GM18909 (cell line): ENCODE results near the gene SMO.
"Not testable (repeated sequence)": the region's sequence is repeated elsewhere in the genome, so short reads cannot be mapped to it uniquely, and the experiment has no call there.

Experiments used
- ATAC-seq: cut with Tn5 transposase; IDR thresholded peaks from one replicate; pipeline ENCODE4 v1.9.1; 2021; ENCODE audit warnings: mild to moderate bottlenecking; ENCODE audit not compliant: unreplicated experiment, poor library complexity

Gene SMO

DNA sequence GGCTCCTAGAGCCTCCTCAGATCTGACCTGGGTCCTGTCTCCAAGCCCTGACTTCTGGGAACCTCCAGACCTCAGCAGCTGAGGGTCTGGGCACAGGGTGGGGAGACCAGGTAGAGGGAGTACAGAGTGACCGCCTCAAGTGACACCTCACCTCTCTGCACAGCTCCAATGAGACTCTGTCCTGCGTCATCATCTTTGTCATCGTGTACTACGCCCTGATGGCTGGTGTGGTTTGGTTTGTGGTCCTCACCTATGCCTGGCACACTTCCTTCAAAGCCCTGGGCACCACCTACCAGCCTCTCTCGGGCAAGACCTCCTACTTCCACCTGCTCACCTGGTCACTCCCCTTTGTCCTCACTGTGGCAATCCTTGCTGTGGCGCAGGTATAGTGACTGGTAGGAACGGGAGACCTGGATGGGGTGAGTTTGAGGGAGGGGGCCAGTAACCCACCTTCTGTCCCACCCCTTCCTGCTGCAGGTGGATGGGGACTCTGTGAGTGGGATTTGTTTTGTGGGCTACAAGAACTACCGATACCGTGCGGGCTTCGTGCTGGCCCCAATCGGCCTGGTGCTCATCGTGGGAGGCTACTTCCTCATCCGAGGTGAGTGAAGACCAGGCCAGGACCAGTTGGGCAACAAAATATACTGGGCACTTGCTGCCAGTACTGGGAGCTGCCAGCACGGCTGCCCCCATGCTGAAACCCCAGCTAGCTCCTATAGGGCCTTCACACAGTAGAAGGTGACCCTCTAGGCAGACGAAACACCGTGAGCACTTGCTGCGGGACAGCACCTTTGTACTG lies 17.8 kb downstream of the SMO start:
- no peak for ATAC-seq

DNA sequence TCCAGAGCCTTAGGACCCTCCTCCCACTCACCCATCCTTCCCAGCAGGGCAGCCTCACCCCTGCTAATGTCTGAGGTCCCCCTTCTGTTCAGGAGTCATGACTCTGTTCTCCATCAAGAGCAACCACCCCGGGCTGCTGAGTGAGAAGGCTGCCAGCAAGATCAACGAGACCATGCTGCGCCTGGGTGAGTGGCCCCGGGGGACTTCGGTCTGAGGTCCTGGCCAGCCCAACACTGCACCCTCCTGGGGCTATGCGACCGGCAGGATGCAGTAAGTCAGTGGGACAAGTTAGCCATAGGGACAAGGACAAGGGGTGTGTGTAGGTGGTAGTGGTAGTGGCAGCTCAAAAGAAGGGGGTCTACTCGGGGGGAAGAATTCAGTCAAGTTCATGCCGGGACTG lies 20.2 kb downstream of the SMO start:
- ATAC-seq = no peak

GRCh38 chr7:129209067-129209926 lies 20.9 kb downstream of the SMO start:
- ATAC-seq = no peak

- ATAC-seq = peak; percentile 68
Observed at GRCh38 chr7:129210256-129210988, 22.0 kb downstream of the SMO start.

DNA sequence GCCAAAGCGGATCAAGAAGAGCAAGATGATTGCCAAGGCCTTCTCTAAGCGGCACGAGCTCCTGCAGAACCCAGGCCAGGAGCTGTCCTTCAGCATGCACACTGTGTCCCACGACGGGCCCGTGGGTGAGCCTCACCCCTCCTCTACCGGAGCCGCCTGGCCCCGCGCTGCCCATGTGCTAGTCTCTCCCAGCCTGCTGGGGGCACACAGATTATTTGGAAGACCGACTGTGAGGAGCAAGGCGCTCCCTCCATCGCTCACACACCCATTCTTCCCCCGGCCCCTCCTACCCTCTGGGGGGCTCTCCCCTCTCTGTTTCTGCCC lies 22.5 kb downstream of the SMO start:
- no peak for ATAC-seq

DNA sequence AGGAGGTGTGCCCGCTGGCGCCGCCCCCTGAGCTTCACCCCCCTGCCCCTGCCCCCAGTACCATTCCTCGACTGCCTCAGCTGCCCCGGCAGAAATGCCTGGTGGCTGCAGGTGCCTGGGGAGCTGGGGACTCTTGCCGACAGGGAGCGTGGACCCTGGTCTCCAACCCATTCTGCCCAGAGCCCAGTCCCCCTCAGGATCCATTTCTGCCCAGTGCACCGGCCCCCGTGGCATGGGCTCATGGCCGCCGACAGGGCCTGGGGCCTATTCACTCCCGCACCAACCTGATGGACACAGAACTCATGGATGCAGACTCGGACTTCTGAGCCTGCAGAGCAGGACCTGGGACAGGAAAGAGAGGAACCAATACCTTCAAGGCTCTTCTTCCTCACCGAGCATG lies 23.7 kb downstream of the SMO start:
- no peak for ATAC-seq

DNA sequence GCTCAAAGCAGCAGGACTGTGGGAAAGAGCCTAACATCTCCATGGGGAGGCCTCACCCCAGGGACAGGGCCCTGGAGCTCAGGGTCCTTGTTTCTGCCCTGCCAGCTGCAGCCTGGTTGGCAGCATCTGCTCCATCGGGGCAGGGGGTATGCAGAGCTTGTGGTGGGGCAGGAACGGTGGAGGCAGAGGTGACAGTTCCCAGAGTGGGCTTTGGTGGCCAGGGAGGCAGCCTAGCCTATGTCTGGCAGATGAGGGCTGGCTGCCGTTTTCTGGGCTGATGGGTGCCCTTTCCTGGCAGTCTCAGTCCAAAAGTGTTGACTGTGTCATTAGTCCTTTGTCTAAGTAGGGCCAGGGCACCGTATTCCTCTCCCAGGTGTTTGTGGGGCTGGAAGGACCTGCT lies 24.2 kb downstream of the SMO start:
- ATAC-seq = no peak

DNA sequence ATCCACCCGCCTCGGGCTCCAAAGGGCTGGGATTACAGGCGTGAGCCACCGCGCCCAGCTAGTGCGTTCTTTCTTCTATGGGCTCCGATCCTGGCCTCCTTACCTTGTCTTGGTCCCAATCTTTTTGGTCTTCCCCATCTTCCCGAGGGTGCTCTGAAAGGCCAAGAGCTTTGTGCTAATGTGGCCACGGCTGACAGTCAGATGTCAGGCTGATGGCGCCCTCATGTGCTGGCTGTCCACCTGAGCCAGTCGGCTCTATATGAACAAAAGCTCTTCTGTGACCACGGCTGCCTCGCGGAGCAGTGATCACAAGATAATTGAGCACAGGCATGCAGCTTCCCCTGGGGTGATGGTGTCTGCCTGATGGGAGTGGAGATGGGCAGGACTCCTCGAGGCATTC lies 25.4 kb downstream of the SMO start:
- ATAC-seq = no peak

- not testable (repeated sequence) for ATAC-seq
Observed at GRCh38 chr7:129215691-129216090, 27.3 kb downstream of the SMO start.

DNA sequence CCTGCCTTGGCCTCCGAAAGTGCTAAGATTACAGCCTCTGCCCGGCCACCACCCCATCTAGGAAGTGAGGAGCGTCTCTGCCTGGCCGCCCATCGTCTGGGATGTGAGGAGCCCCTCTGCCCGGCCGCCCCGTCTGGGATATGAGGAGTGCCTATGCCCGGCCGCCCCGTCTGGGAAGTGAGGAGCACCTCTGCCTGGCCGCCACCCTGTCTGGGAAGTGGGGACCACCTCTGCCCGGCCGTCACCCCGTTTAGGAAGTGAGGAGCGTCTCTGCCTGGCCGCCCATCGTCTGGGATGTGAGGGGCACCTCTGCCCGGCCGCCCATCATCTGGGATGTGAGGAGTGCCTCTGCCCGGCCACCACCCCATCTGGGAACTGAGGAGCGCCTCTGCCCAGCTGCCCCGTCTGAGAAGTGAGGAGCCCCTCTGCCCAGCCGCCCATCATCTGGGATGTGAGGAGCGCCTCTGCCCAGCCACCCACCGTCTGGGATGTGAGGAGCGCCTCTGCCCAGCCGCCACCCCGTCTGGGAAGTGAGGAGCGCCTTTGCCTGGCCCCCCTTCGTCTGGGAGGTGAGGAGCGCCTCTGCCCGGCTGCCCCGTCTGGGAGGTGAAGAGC lies 27.8 kb downstream of the SMO start:
- not testable (repeated sequence) for ATAC-seq

- not testable (repeated sequence) for ATAC-seq
Observed at GRCh38 chr7:129216821-129217416, 28.5 kb downstream of the SMO start.

DNA sequence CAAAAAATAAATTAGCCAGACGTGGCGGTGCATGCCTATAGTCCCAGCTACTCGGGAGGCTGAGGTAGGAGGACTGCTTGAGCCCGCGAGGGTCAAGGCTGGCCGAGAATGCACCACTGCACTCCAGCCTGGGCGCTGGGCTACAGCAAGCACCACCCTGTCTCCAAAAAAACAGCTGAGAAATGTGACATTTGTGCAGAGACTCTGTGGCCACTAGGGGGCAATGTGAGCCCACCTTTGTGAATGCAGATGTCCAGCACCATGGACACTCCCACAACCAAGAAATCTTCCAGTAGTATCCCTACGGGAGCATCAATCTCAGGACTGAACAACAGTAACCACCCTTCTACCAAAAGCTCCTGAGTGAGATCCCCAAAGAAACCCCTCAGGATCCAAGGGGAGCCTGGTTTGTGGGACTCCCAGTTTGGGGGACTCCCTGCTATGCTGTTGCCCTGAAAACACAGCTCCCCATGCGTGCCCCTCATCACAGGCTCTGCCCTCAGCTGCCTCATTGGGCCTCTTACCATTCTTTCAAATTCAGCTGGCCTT lies 30.2 kb downstream of the SMO start:
- peak; percentile 81 for ATAC-seq

DNA sequence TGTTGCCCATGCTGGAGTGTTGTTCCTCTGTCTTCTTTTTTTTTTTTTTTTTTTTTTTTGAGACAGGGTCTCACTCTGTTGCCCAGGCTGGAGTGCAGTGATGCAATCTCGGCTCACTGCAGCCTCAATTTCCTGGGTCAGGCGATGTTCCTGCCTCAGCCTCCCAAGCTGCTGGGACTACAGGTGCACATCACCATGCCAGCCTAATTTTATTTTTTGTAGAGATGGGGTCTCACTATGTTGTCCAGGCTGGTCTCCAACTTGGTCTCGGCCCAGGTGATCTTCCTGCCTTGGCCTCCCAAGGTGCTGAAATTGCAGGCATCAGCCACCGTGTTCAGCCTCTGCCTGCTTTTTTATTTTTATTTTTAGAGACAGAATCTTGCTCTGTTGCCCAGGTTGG lies 30.7 kb downstream of the SMO start:
- not testable (repeated sequence) for ATAC-seq

DNA sequence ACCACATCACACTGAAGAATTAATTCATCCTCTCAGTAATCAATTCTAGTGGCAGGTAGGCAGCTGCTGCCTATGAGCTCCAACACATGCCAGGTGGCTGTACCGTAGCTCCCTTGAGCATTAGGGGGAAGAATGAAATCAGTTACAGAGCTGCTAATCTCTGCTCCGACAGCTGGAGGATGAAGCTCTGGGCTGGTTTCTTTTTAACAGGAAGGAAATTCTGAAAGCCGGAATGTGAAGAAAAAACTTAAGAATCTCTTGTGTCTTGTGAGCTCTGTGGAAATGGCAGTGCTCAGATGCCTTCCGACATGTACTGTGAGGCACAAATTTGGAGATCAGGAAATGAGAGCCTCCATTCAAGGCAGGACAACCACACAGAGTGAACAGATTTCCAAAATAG lies 33.6 kb downstream of the SMO start:
- ATAC-seq = no peak

DNA sequence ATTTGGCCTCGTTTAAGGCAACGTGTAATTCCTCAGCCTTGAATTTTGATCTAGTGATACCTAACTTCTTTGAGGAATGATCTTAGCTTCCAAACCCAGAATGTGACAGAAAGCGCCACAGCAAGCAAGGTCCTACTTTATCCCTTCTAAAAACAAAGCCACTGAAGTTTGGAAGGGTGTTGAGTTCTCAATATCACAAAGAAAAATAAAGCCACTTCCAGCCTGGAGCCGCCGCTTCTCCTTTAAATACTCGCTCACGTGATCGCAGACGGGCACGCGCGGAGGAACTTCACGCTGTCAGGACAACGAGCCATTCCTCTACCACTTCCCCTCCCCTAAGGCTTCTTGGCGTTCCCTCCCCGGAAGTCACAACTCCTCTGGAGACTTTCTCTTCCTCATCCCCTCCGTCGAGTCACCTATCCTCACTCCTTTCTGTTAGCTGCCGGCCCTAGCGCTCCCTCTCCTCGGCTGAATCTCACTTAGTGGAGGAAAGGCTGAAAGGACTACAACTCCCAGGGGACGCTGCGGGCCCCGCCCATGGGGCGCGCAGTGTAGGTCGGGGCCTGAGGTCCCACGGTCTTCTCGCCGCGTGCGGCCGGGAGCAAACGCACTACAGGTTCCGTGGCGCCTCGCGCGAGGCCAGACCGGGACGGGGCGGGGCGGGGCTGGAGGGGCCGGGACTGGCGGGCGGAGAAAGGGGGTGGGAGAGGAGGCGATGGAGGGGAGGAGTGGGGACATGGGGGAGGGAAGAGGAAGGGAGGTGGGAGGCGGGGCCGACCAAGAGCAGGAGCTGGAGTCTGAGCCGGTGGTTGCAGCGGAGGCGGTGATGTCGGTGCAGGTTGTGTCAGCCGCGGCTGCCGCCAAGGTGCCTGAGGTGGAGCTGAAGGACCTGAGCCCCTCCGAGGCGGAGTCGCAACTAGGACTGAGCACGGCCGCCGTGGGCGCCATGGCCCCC lies 36.1 kb downstream of the SMO start, which contains the start of gene AHCYL2:
AHCYL2 (plus strand) TSS at position 780 of the 955 bp plus-strand sequence.
- ATAC-seq = peak; percentile 88

- peak; percentile 45 for ATAC-seq
Observed at GRCh38 chr7:129225206-129225930, 36.9 kb downstream of the SMO start.

DNA sequence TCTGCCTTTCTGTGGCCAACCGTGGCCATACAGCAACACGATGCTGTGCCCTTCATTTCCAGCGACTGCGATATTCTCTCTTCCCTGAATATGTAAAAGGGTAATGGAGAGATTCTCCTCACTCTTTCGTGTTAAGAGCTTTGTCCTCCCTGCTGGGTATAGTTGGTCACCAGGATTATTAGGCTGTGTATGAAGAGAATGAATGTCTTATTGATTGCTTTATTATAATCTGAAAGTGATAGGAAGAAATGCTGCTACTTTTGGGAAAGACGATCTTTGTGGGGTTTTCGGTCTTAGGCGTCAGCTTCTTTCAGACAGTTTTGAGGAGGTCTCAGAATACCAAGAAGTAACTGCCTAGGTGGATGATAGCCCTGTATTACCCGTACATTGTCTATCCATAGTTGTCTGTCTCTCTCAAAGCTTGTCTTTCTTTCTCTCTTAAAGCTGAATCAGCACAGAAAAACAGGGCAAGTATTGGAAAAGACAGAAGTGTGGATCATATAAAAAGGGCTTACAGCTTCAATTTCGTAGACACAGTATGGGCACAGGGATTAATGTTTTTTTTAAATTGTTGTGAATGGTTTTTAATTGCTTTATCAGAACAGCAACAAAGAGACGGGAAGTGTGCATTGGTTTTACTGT lies 37.6 kb downstream of the SMO start:
- no peak for ATAC-seq
